ENCODE data around the gene IFI6. TPM values are rescaled to one million over a fixed set of nuclear protein-coding genes. Genes with fewer than 3 reads are reported as not detected.
"Not testable (repeated sequence)": the region's sequence is repeated elsewhere in the genome, so short reads cannot be mapped to it uniquely, and the experiment has no call there.

The IFI6 gene
- total and polyA plus RNA-seq, 2 of the 13 experiments (the other 11 are each of a cell fraction or from before 2014, with no cell fraction given) = 12.9 to 13.2 TPM

GRCh38 chr1:27682351-27682944 is 10.5 kb upstream of the IFI6 start (continued):
- TF ChIP-seq HNF1A (IDR thresholded peaks at IDR 0.05; ENCODE audit: low read depth) = peak; percentile 60; the same call in 1 of the 2 replicates
- peak; percentile 40; the same call in 1 of the 2 replicates for TF ChIP-seq HNF1A (CRISPR knock-in tag; IDR thresholded peaks at IDR 0.05; ENCODE audit: borderline replicate concordance)
- TF ChIP-seq ETV5 (CRISPR knock-in tag; IDR thresholded peaks at IDR 0.05; ENCODE audit: borderline replicate concordance) = peak; percentile 10; the same call in 1 of the 2 replicates

- FAIRE-seq = not testable (repeated sequence)
Measured at GRCh38 chr1:27681580-27681979, 9.6 kb upstream of the IFI6 start.

More at GRCh38 chr1:27681580-27681979, 9.6 kb upstream of the IFI6 start:
- WGBS (ENCODE audit: low lambda C conversion rate) = 78% methylated on average over 4 of the region's 4 CpGs
- CTCF ChIA-PET (ENCODE audit: low intra/inter-chr PET ratio, low total read pairs); BruUV-seq (replicated peaks); H3K4me2 ChIP-seq (ENCODE audit: low read depth, low read length); intact Hi-C loops (cut with micrococcal nuclease; ENCODE audit: unreplicated experiment); H3K27ac ChIP-seq (ENCODE audit: extremely low read length, insufficient read depth, low read length); DNase-seq (ENCODE audit: low spot score); in situ Hi-C loops (cut with HindIII; ENCODE audit: extremely low pct_ligation_motif_present, low pct_unique_long_range_greater_than_20kb); H3K27me3 ChIP-seq (ENCODE audit: control insufficient read depth in 1 of 2, insufficient read depth in 2 of 2, low read length in 2 of 2); H3K36me3 ChIP-seq (replicated peaks in 1 of 2; ENCODE audit: control insufficient read depth in 1 of 2, insufficient read depth in 2 of 2, low read length in 2 of 2); ATAC-seq; H3K79me2 ChIP-seq (ENCODE audit: insufficient read depth, low read length); H3K4me3 ChIP-seq (replicated peaks in 1 of 3; ENCODE audit: insufficient read depth in 1 of 3, low read depth in 2 of 3, low read length in 3 of 3); H4K20me1 ChIP-seq (ENCODE audit: insufficient read depth, low read length); H3K9ac ChIP-seq (ENCODE audit: insufficient read depth, low read depth, low read length); H2AFZ ChIP-seq (ENCODE audit: low read length): not testable (repeated sequence)
- Histone ChIP-seq H3K4me1 (ENCODE audit: insufficient read depth, low read length) (peaks cover 33% of the 10 kb centered on the region), H3K9me3 (ENCODE audit: low read length) (peaks cover 26% of the 10 kb centered on the region)
- POLR2A ChIA-PET = interaction anchor here (1.0 kb wide), 1 partner anchor 10 kb away, joined by 3 read pairs; the partner anchor contains the start of gene IFI6
- TF ChIP-seq ZNF280D (CRISPR knock-in tag; IDR thresholded peaks at IDR 0.05) = 0 out of 2 replicates have a peak, but pooled peaks have one; percentile 25
